CD8-positive, alpha-beta memory T cell (primary cell): ENCODE data around the gene TOP2A. TPM values are rescaled to one million over a fixed set of nuclear protein-coding genes. Genes with fewer than 3 reads are reported as not detected.

ENCODE experiments used
- CTCF ChIA-PET: fragments of 350-600 bp; sonication (Branson Sonifier 250); formaldehyde crosslinking; loops from one replicate; lab custom pipeline; 2021; ENCODE audit warnings: antibody characterized with exemption; lab: Charles Lee
- POLR2A ChIA-PET: fragments of 350-600 bp; sonication (Branson Sonifier 250); formaldehyde crosslinking; loops from one replicate; lab custom pipeline; 2021; ENCODE audit warnings: antibody characterized with exemption; lab: Charles Lee
- DNase-seq, 5 donors: peaks; one replicate each; pipeline versions ENCODE4 v3.0.0 to v3.0.0-alpha.2; 2020 to 2022; ENCODE audit warnings: mixed read lengths in 1 of 5
- H3K27ac ChIP-seq: one replicate; pipeline ENCODE4 v1.7.0; 2013; ENCODE audit warnings: low read depth, mild to moderate bottlenecking, low read length, moderate library complexity
- H3K27me3 ChIP-seq: 2 replicates; pipeline ENCODE4 v1.7.0; 2013; ENCODE audit warnings: low read length, mild to moderate bottlenecking; ENCODE audit not compliant: insufficient read depth, poor library complexity, severe bottlenecking
- H3K36me3 ChIP-seq: 2 replicates; pipeline ENCODE4 v1.7.0; 2013; ENCODE audit warnings: mild to moderate bottlenecking, low read length, moderate library complexity; ENCODE audit not compliant: insufficient read depth
- H3K4me1 ChIP-seq: 2 replicates; pipeline ENCODE4 v1.7.0; 2013; ENCODE audit warnings: mild to moderate bottlenecking, low read length, moderate library complexity; ENCODE audit not compliant: insufficient read depth
- H3K4me3 ChIP-seq: 2 replicates; pipeline ENCODE4 v1.7.0; 2013; ENCODE audit warnings: mild to moderate bottlenecking, low read length
- H3K9me3 ChIP-seq: 2 replicates; pipeline ENCODE4 v1.7.0; 2013; ENCODE audit warnings: mild to moderate bottlenecking, low read length
- H3K27ac Mint-ChIP-seq, 8 donors: one replicate each; pipeline ENCODE4 v1.8.0; 2020 to 2021; ENCODE audit warnings: mixed read lengths in 8 of 8, mild to moderate bottlenecking in 6 of 8, inconsistent platforms in 3 of 8, moderate library complexity in 3 of 8
- H3K27me3 Mint-ChIP-seq, 2 donors: one replicate each; pipeline ENCODE4 v1.8.0; 2020 to 2021; ENCODE audit warnings: mixed read lengths in 2 of 2, mild to moderate bottlenecking in 1 of 2, moderate library complexity in 1 of 2
- H3K36me3 Mint-ChIP-seq, 3 donors: one replicate each; pipeline ENCODE4 v1.8.0; 2020 to 2021; ENCODE audit warnings: mixed read lengths in 3 of 3, inconsistent platforms in 1 of 3, mild to moderate bottlenecking in 1 of 3
- H3K4me1 Mint-ChIP-seq, 3 donors: one replicate each; pipeline ENCODE4 v1.8.0; 2020 to 2021; ENCODE audit warnings: mixed read lengths in 3 of 3, inconsistent platforms in 1 of 3, mild to moderate bottlenecking in 1 of 3
- H3K4me3 Mint-ChIP-seq, 7 donors: one replicate each; pipeline ENCODE4 v1.8.0; 2020 to 2021; ENCODE audit warnings: mixed read lengths in 7 of 7, mild to moderate bottlenecking in 6 of 7, moderate library complexity in 4 of 7, inconsistent platforms in 2 of 7
- H3K9me3 Mint-ChIP-seq, 5 donors: one replicate each; pipeline ENCODE4 v1.8.0; 2020 to 2022; ENCODE audit warnings: mixed read lengths in 5 of 5, mild to moderate bottlenecking in 3 of 5, moderate library complexity in 2 of 5, inconsistent platforms in 1 of 5
- polyA plus RNA-seq: library from polyadenylated mRNA; unstranded; fragments of 300-500 nt; fragmentation: Illumina TruSeq; gene quantifications from one replicate; pipeline ENCODE4 v1.2.3, GENCODE V29; 2021
- total RNA-seq, 2 experiments: library from RNA; stranded (reverse); gene quantifications; one replicate each; pipeline ENCODE4 v1.2.3, GENCODE V29; 2021

TOP2A gene
- total and polyA plus RNA-seq, 3 experiments from 2014 or later = 0.86 to 143 (median 138) TPM

GRCh38 chr17:40352779-40353394 is 64.8 kb downstream of the TOP2A start:
- Mint-ChIP-seq H3K27ac (peak overlapping the region in 6 of 8 donors; percentile 58 to 88 (median 75)), H3K4me1 (peaks cover 24 to 32% (median 27%) of the 10 kb centered on the region in 3 donors), H3K36me3 (peaks cover 0 to 70% (median 8%) of the 10 kb centered on the region in 3 donors), H3K4me3 (peak overlapping the region in 1 of 7 donors; percentile 23), H3K27me3 (no peaks in the 10 kb centered on the region), H3K9me3 (no peaks in the 10 kb centered on the region)
- ChIA-PET CTCF (interaction anchor here (1.4 to 13.7 kb wide), 7 partner anchors 8 to 61 kb away, joined by 3 to 365 read pairs (median 26); partner anchors contain the start of genes GJD3 and RARA), POLR2A (no interaction called here)
- no peak for DNase-seq
- Histone ChIP-seq H3K9me3 (no peaks in the 10 kb centered on the region), H3K36me3 (peaks cover 24% of the 10 kb centered on the region), H3K4me1 (peaks cover 7% of the 10 kb centered on the region), H3K27ac (no peak overlapping the region), H3K27me3 (no peaks in the 10 kb centered on the region), H3K4me3 (no peak overlapping the region)

GRCh38 chr17:40352237-40352778 is 65.4 kb downstream of the TOP2A start:
- H3K4me1 Mint-ChIP-seq = peaks cover 30 to 38% (median 32%) of the 10 kb centered on the region in 3 donors
- H3K9me3 Mint-ChIP-seq = no peaks in the 10 kb centered on the region
- peak overlapping the region; percentile 10 to 88 (median 70) for H3K27ac Mint-ChIP-seq
- H3K27me3 Mint-ChIP-seq = no peaks in the 10 kb centered on the region
- peaks cover 0 to 70% (median 8%) of the 10 kb centered on the region in 3 donors for H3K36me3 Mint-ChIP-seq
- Histone ChIP-seq H3K9me3 (no peaks in the 10 kb centered on the region), H3K36me3 (peaks cover 24% of the 10 kb centered on the region), H3K4me3 (no peak overlapping the region), H3K27ac (no peak overlapping the region), H3K27me3 (no peaks in the 10 kb centered on the region), H3K4me1 (peaks cover 12% of the 10 kb centered on the region)
- no peak overlapping the region for H3K4me3 Mint-ChIP-seq
- CTCF ChIA-PET = interaction anchor here (0.9 to 13.7 kb wide), 8 partner anchors 7 to 67 kb away, joined by 3 to 365 read pairs (median 24); partner anchors contain the start of genes GJD3 and RARA
- DNase-seq = peak in 1 of 5 donors; percentile 39
- POLR2A ChIA-PET = interaction anchor here (0.8 kb wide), 1 partner anchor 30 kb away, joined by 3 read pairs; no protein-coding TSS in a partner anchor

- DNase-seq = peak in 1 of 5 donors; percentile 43
- no peak overlapping the region for H3K4me3 Mint-ChIP-seq
- H3K36me3 Mint-ChIP-seq = peaks cover 0 to 69% (median 8%) of the 10 kb centered on the region in 3 donors
- H3K27me3 Mint-ChIP-seq = no peaks in the 10 kb centered on the region
- Histone ChIP-seq H3K27me3 (no peaks in the 10 kb centered on the region), H3K9me3 (no peaks in the 10 kb centered on the region), H3K36me3 (peaks cover 24% of the 10 kb centered on the region), H3K4me3 (no peak overlapping the region), H3K4me1 (peaks cover 19% of the 10 kb centered on the region), H3K27ac (no peak overlapping the region)
- POLR2A ChIA-PET = interaction anchor here (0.8 kb wide), 1 partner anchor 29 kb away, joined by 3 read pairs; no protein-coding TSS in a partner anchor
- peaks cover 37 to 45% (median 40%) of the 10 kb centered on the region in 3 donors for H3K4me1 Mint-ChIP-seq
- CTCF ChIA-PET = interaction anchor here (0.9 to 13.7 kb wide), 5 partner anchors 11 to 67 kb away, joined by 3 to 365 read pairs (median 17); partner anchors contain the start of gene RARA
- peak overlapping the region in 3 of 8 donors; percentile 29 to 70 (median 29) for H3K27ac Mint-ChIP-seq
- no peaks in the 10 kb centered on the region for H3K9me3 Mint-ChIP-seq
Measured at GRCh38 chr17:40351359-40352236, 66.1 kb downstream of the TOP2A start.

- Histone ChIP-seq H3K9me3 (no peaks in the 10 kb centered on the region), H3K36me3 (peaks cover 24% of the 10 kb centered on the region), H3K27ac (no peak overlapping the region), H3K4me1 (peaks cover 26% of the 10 kb centered on the region), H3K27me3 (no peaks in the 10 kb centered on the region), H3K4me3 (no peak overlapping the region)
- DNase-seq = peak in 1 of 5 donors; percentile 26
- ChIA-PET CTCF (interaction anchor here (13.7 kb wide), 1 partner anchor 46 kb away, joined by 365 read pairs; the partner anchor contains the start of gene RARA), POLR2A (no interaction called here)
- peaks cover 43 to 53% (median 47%) of the 10 kb centered on the region in 3 donors for H3K4me1 Mint-ChIP-seq
- H3K27ac Mint-ChIP-seq = peak overlapping the region in 3 of 8 donors; percentile 84 to 90 (median 87)
- no peaks in the 10 kb centered on the region for H3K9me3 Mint-ChIP-seq
- peaks cover 0 to 65% (median 8%) of the 10 kb centered on the region in 3 donors for H3K36me3 Mint-ChIP-seq
- H3K4me3 Mint-ChIP-seq = no peak overlapping the region
- H3K27me3 Mint-ChIP-seq = no peaks in the 10 kb centered on the region
Measured at GRCh38 chr17:40350689-40351358, 66.9 kb downstream of the TOP2A start.

- Histone ChIP-seq H3K9me3 (no peaks in the 10 kb centered on the region), H3K36me3 (peaks cover 18% of the 10 kb centered on the region), H3K4me1 (peaks cover 33% of the 10 kb centered on the region), H3K27me3 (no peaks in the 10 kb centered on the region), H3K27ac (no peak overlapping the region), H3K4me3 (no peak overlapping the region)
- no peaks in the 10 kb centered on the region for H3K27me3 Mint-ChIP-seq
- peaks cover 45 to 59% (median 51%) of the 10 kb centered on the region in 3 donors for H3K4me1 Mint-ChIP-seq
- CTCF ChIA-PET = interaction anchor here (13.7 kb wide), 1 partner anchor 45 kb away, joined by 365 read pairs; the partner anchor contains the start of gene RARA
- H3K27ac Mint-ChIP-seq = peak overlapping the region; percentile 21 to 90 (median 84)
- no peak overlapping the region for H3K4me3 Mint-ChIP-seq
- DNase-seq = peak in 1 of 5 donors; percentile 49
- H3K36me3 Mint-ChIP-seq = peaks cover 0 to 58% (median 8%) of the 10 kb centered on the region in 3 donors
- POLR2A ChIA-PET = no interaction called here
- H3K9me3 Mint-ChIP-seq = no peaks in the 10 kb centered on the region
Measured at GRCh38 chr17:40349895-40350688, 67.6 kb downstream of the TOP2A start.

GRCh38 chr17:40349477-40349894 is 68.2 kb downstream of the TOP2A start:
- Mint-ChIP-seq H3K27me3 (no peaks in the 10 kb centered on the region), H3K27ac (peak overlapping the region in 6 of 8 donors; percentile 55 to 88 (median 74)), H3K4me3 (no peak overlapping the region), H3K36me3 (peaks cover 0 to 52% (median 8%) of the 10 kb centered on the region in 3 donors), H3K4me1 (peaks cover 51 to 65% (median 57%) of the 10 kb centered on the region in 3 donors), H3K9me3 (no peaks in the 10 kb centered on the region)
- DNase-seq = no peak
- no peaks in the 10 kb centered on the region for H3K27me3 ChIP-seq
- peaks cover 18% of the 10 kb centered on the region for H3K36me3 ChIP-seq
- POLR2A ChIA-PET = no interaction called here
- H3K4me3 ChIP-seq = no peak overlapping the region
- peaks cover 39% of the 10 kb centered on the region for H3K4me1 ChIP-seq
- H3K9me3 ChIP-seq = no peaks in the 10 kb centered on the region
- no peak overlapping the region for H3K27ac ChIP-seq
- CTCF ChIA-PET = no interaction called here
